ENCODE results near the gene CELA2A. TPM values are rescaled to one million over a fixed set of nuclear protein-coding genes. Genes with fewer than 3 reads are reported as not detected.

The CELA2A gene
- total RNA-seq, 1 donor from 2014 or later, result not detected

DNA sequence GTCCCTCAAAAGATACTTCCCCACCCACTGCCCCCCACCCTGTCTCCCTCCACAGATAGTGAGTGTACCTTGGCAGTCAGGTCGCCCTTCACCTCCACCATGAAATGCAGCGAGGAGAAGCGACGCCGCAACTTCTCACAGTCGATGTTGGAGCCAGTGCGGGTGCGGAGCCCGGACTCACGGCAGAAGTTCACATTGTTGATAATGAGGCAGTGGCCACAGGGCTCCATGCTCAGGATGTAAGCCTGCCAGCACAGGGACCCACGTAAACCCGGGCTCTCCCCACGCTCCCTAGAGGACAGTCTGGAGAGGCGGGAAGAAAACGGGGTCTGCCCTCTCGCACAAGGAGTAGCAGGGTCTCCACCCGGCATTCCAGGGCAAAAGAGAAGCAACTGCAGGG is 50.3 kb downstream of the CELA2A start:
- ATAC-seq (ENCODE audit: low read depth) (no peak), DNase-seq (no peak)
- Mint-ChIP-seq H3K4me1 (peaks cover 9% of the 10 kb centered on the region), H3K36me3 (ENCODE audit: low read depth) (peaks cover 61% of the 10 kb centered on the region), H3K9me3 (no peaks in the 10 kb centered on the region), H3K27me3 (no peaks in the 10 kb centered on the region), H3K27ac (no peak overlapping the region), H3K4me3 (no peak overlapping the region)
- TF ChIP-seq, protein P1, sequence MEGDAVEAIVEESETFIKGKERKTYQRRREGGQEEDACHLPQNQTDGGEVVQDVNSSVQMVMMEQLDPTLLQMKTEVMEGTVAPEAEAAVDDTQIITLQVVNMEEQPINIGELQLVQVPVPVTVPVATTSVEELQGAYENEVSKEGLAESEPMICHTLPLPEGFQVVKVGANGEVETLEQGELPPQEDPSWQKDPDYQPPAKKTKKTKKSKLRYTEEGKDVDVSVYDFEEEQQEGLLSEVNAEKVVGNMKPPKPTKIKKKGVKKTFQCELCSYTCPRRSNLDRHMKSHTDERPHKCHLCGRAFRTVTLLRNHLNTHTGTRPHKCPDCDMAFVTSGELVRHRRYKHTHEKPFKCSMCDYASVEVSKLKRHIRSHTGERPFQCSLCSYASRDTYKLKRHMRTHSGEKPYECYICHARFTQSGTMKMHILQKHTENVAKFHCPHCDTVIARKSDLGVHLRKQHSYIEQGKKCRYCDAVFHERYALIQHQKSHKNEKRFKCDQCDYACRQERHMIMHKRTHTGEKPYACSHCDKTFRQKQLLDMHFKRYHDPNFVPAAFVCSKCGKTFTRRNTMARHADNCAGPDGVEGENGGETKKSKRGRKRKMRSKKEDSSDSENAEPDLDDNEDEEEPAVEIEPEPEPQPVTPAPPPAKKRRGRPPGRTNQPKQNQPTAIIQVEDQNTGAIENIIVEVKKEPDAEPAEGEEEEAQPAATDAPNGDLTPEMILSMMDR (IDR thresholded peaks at IDR 0.05), result no peak
- intact Hi-C loops (cut with micrococcal nuclease), result no loop called here
- ChIA-PET CTCF (no interaction called here), POLR2A (no interaction called here)

DNA sequence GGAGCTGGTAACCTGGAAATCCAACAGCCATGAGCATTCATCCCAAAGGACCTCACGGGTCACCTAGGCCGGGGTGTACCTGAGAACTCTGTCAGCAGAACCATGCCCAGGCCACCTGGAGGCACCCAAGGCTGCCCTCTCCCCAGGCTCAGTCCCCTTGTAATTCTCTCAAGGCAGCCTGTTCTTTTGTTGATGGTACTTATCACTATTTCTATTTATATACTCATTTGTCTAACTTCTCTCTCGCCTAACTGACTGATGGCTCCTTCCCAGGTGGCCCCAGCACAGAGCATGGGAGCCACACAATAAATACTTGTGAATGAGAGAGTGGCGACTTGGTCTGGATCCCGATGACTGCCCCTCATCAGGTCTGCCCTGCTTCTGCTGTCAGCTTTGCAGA is 50.7 kb downstream of the CELA2A start:
- no peak for ATAC-seq (ENCODE audit: low read depth)
- TF ChIP-seq, protein P1 (IDR thresholded peaks at IDR 0.05), result no peak
- Mint-ChIP-seq H3K27me3 (no peaks in the 10 kb centered on the region), H3K36me3 (ENCODE audit: low read depth) (peaks cover 62% of the 10 kb centered on the region), H3K4me1 (peaks cover 9% of the 10 kb centered on the region), H3K9me3 (no peaks in the 10 kb centered on the region), H3K4me3 (no peak overlapping the region), H3K27ac (no peak overlapping the region)
- intact Hi-C loops (cut with micrococcal nuclease), result no loop called here
- ChIA-PET CTCF (no interaction called here), POLR2A (no interaction called here)
- DNase-seq, result no peak

DNA sequence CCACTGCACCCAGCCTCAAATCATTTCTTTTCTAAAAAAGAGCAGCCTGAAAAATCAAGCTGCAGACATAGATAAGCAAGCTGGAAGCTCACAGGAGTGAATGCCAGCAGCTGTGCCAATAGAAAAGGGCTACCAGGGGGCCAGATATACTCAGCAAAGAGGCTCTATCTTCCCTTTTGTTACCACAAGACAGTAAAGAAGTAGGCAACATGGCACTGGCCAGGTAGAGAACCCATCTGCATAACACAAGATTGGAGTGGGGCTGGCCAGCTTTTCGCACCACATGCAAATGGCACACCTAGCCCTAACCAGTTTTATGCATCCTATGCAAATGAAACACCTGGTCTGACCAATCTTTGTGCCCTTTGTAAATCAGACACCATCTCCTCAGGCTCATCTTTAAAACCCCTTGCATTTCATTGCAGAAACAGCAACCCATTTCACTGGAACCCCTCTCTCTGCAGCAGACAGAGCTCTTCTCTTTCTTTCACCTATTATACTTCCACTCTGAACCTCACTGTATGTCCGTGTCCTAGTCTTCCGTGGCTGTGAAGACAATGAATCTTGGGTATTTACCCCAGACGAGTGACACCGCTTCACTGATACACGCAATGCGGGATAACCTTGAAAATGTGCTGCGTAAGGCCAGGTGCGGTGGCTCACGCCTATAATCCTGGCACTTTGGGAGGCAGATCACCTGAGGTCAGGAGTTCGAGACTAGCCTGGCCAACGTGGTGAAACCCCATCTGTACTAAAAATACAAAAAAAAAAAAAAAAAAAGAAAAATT is 52.4 kb downstream of the CELA2A start:
- POLR2A ChIA-PET, result interaction anchor here (0.6 kb wide), 1 partner anchor 12 kb away, joined by 6 read pairs; no protein-coding TSS in a partner anchor
- CTCF ChIA-PET, result no interaction called here

DNA sequence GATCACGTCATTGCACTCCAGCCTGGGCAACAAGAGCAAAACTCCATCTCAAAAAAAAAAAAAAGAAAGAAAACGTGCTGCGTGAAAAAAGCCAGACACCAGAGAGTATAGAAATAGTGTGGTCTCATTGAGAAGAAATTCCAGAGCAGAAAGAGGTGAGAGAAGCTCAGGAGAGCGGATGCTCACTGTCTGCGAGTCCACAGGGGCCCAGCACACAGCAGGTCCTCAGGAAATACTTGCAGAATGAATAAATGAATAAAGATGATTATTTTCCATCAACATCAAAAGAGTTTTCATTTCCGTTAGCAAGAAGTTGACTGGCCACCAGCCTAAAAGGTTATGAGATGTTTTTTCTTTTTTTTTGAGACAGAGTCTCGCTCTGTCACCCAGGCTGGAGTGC is 53.1 kb downstream of the CELA2A start:
- no peak for ATAC-seq (ENCODE audit: low read depth)
- POLR2A ChIA-PET, result no interaction called here
- no peak overlapping the region for H3K4me3 Mint-ChIP-seq
- TF ChIP-seq, protein P1 (IDR thresholded peaks at IDR 0.05), result no peak
- no peak overlapping the region for H3K27ac Mint-ChIP-seq
- intact Hi-C loops (cut with micrococcal nuclease), result no loop called here
- CTCF ChIA-PET, result no interaction called here
- H3K9me3 Mint-ChIP-seq, result no peaks in the 10 kb centered on the region
- no peaks in the 10 kb centered on the region for H3K27me3 Mint-ChIP-seq
- no peak for DNase-seq
- peaks cover 12% of the 10 kb centered on the region for H3K4me1 Mint-ChIP-seq
- H3K36me3 Mint-ChIP-seq (ENCODE audit: low read depth), result peaks cover 55% of the 10 kb centered on the region

More for the DNA sequence above, 52.4 kb downstream of the CELA2A start:
- no peaks in the 10 kb centered on the region for H3K9me3 Mint-ChIP-seq
- TF ChIP-seq, protein P1 (IDR thresholded peaks at IDR 0.05), result no peak
- no peak for ATAC-seq (ENCODE audit: low read depth)
- no peak overlapping the region for H3K27ac Mint-ChIP-seq
- H3K4me1 Mint-ChIP-seq, result peaks cover 9% of the 10 kb centered on the region
- peaks cover 55% of the 10 kb centered on the region for H3K36me3 Mint-ChIP-seq (ENCODE audit: low read depth)
- H3K27me3 Mint-ChIP-seq, result no peaks in the 10 kb centered on the region
- intact Hi-C loops (cut with micrococcal nuclease), result no loop called here
- DNase-seq, result no peak
- H3K4me3 Mint-ChIP-seq, result no peak overlapping the region

DNA sequence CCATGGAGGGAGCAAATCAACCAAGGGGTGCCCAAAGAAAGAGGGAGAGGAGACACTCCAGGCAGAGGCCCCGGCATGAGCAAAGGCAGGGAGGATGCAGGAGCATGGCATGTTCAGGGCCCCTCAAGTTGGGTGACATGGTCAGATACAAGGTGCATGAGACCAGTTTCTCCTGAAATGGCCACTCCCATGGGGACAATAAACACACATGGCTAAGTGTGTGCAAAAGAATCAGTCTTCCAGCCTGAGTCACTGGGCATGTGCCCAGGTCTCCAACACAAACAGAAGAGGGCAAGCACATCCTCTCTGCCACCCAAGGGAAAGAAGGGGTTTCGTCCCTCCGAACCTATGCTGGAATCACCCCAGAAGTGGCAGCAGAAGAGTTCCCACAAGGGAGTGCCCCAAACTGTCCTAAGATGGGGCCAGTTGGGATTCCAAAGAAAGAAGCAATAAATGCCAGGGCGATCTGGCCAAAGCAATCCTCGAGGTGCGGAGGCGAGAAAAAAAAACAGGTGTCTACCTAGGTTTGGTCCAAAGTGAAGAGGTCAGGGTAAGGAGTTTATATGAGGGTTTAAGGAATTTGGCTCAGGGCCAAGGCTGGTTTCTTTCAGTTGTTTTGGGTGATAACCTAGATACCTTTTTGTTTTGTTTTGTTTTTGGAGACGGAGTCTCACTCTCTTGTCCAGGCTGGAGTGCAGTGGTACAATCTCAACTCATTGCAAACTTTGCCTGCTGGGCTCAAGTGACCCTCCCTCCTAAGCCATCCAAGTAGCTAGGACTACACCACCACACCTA is 54.3 kb downstream of the CELA2A start:
- ATAC-seq (ENCODE audit: low read depth), result no peak
- Mint-ChIP-seq H3K36me3 (ENCODE audit: low read depth) (peaks cover 47% of the 10 kb centered on the region), H3K4me1 (peaks cover 22% of the 10 kb centered on the region), H3K9me3 (no peaks in the 10 kb centered on the region), H3K27ac (no peak overlapping the region), H3K27me3 (no peaks in the 10 kb centered on the region), H3K4me3 (no peak overlapping the region)
- DNase-seq, result no peak
- ChIA-PET CTCF (no interaction called here), POLR2A (no interaction called here)
- TF ChIP-seq, protein P1 (IDR thresholded peaks at IDR 0.05), result no peak
- intact Hi-C loops (cut with micrococcal nuclease), result no loop called here
